HG03025 (cell line): Measurements from ENCODE around the gene VPS25.
"Not testable (repeated sequence)": the region's sequence is repeated elsewhere in the genome, so short reads cannot be mapped to it uniquely, and the experiment has no call there.

Experiments
- ATAC-seq: cut with Tn5 transposase; IDR thresholded peaks from one replicate; pipeline ENCODE4 v1.9.1; 2021; ENCODE audit warnings: mild to moderate bottlenecking, moderate library complexity; ENCODE audit not compliant: unreplicated experiment, low FRiP score

The VPS25 gene

DNA sequence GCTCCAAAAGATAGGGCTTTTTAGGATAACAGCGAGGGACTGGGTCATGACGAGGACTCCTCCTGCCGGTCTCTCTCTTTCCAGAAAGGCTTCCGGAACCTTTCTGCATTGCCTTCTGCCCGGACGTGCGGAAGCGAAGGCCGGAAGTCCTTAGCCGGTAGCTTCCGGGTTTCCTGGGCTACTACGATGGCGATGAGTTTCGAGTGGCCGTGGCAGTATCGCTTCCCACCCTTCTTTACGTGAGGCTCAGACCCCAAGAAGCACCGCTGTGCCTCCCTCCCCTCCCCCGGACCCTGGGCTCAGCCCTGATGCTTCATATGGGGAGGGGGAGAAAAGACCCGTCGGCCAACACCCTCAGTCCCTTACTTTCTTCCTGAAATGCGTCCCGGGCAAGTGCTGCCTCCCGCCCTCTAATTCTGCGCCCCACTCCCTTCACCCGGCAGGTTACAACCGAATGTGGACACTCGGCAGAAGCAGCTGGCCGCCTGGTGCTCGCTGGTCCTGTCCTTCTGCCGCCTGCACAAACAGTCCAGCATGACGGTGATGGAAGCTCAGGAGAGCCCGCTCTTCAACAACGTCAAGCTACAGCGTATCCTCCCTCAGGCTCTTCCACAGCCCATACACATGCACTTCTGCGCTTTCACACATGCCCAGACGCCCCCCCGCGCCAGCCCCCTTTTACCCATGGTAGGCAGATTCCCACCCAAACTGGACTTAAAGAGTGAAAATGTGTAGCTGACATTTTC, at the start of gene VPS25:
TSS of gene VPS25 (plus strand) at position 160 of the 746 bp plus-strand sequence. CDS start at position 187, 27 bp downstream.
- peak; percentile 53 for ATAC-seq

DNA sequence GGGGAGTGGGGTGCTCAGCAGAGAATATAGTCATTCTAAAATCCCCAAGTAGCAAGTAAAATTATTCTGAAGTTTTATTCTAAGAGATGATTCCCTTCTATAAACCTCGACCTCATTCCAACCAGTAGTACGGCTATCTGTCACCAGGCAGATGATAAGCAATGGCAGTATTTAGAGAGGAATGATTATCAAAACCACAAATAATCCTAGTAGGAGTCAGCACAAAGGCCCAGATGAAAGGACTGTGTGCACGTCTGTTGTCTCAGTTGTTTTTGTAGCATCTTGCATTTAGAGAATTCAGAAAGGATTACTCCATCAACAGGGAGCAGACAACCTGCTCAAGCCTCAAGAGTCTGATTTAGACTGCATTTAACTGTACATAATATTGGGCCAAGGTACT, 49.6 kb upstream of the VPS25 start:
- ATAC-seq = no peak

DNA sequence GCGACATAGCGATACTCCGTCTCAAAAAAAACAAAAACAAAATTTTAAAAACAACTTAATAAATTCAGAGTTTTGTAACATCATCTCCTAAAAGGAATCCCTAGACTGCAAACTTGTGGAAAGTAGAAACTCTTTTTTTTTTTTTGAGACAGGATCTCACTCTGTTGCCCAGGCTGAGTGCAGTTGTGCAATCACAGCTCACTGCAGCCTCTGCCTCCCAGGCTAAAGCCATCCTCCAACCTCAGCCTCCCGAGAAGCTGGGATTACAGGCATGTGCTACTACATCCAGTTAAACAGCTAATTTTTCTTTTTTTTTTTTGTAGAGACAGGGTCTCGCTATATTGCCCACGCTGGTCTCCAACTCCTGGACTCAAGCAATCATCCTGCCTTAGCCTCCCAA, 48.1 kb upstream of the VPS25 start:
- no peak for ATAC-seq

DNA sequence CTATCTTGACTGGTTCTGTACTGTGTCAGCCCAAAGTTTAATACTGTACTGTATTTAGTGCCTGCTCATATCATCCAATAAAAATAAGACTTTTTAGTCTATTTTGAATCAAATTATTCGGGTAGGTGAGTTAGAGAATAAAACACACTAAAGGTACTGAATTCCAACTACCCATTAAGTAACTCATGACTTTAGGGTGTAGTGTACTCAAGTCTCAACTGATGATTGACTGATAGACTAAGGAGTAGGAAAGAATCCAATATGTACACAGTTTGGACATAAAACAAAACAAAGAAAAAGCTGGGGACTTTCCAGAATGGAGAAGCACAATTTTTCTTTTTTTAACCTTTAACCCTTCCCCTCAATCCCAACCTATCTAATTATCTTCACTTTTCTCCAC, 32.5 kb upstream of the VPS25 start:
- no peak for ATAC-seq

DNA sequence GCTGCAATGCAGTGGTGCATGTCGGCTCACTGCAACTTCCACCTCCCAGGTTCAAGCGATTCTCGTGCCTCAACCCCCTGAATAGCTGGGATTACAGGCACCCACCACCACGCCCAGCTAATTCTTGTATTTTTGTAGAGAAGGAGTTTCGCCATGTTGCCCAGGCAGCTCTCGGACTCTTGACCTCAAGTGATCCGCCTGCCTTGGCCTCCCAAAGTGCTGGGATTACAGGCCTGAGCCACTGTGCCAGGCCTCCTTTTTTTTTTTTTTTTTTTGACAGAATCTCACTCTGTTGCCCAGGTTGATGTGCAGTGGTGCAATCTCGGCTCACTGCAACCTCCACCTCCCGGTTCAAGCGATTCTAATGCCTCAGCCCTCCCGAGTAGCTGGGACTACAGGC, 30.3 kb upstream of the VPS25 start:
- not testable (repeated sequence) for ATAC-seq

DNA sequence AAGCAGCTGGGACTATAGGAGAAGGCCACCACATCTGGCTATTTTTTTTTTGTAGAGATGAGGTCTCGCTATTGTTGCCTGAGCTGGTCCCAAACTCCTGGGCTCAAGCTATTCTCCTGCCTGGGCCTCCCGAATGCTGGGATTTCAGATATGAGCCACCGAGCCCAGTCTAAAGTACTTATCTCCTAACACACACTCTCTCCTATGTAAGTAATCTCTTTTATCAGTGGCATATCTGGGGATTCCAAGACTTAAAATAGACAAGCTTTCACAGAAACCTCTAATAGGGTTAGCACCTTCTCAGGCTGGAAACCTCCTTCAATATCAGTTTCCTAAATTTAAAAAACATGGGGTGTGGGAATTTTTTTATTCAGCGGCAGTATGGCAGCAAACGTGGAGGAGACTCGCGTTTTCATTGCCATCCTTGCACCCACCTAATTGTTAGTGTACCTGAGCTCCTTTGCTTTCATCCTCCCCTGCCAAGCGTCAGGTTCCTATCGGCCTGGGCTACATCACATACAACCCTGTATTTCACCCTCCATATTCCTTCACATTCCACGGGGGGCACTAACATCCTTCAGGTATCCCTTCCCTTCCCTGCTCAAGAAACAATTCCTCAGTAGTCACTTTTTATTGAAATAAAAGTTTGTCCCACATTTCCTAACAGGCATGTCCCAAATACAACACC, 29.5 kb upstream of the VPS25 start:
- no peak for ATAC-seq

DNA sequence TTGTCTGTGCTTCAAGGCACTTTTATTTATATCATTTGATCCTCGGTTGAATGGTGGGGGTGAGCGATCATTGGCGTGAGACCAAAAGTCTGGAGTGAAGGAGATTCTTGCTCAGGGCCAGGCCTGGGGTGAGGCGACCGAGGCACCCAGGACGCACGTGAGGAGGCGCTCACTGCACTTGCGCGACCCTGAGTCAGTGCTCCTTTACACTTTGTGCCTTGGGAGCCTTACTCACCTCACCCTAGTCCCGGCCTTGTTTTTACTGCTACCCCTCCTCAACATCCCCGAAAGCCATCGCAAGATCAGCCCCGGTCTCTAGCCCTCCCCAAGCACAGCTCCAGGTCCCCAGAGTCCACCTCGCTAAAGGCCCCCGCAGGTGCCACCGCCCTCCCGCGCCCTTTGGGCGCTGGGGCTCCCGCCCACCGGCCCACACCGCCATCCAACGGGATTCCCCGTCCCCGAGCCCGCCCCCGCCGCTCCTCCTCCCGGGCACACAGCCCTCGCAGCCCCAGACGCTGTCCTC, 28.9 kb upstream of the VPS25 start:
- ATAC-seq = peak; percentile 47

DNA sequence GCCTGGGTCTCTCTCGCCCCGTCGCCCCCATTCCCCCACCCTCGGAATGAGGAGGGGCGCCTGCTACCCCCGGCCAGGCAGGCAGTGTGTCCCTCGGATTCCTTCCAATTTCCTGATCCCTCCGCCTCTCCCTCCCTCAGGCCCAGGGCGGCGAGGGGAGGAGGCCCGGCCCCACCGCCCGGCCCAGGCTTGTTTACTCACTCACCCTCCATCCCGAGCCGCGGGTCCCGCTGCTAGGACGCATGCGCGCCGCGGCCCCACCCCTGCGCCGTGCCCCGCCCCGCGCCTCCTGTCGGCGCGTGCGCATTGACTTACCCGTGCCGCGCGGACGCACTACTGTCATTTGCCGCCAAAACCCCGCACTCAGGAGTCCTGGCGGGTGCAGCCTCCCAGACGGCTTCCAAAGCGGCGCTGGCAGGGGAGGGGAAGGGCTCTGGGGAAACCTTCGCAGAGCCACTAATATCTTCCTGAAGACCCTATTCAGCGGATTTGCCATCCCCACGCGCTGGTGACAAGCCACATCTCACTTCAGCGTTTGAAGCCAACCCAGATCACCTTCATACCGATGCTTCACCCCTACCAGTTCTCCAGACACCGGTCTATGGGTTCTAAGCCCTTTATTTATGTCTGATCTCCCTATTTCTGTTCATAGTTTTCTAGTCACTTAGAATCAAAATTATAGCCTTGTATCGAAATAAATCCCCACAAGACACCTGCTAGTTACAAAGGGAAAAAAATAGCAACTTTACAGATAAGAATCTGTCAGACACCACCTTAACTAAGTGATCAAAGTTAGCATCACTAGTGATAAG, 28.2 kb upstream of the VPS25 start, which contains the start of gene EZH1:
TSS of gene EZH1 (minus strand) at position 235 of the 812 bp plus-strand sequence. CDS start 16,099 bp downstream, outside the sequence.
- ATAC-seq = peak; percentile 81

DNA sequence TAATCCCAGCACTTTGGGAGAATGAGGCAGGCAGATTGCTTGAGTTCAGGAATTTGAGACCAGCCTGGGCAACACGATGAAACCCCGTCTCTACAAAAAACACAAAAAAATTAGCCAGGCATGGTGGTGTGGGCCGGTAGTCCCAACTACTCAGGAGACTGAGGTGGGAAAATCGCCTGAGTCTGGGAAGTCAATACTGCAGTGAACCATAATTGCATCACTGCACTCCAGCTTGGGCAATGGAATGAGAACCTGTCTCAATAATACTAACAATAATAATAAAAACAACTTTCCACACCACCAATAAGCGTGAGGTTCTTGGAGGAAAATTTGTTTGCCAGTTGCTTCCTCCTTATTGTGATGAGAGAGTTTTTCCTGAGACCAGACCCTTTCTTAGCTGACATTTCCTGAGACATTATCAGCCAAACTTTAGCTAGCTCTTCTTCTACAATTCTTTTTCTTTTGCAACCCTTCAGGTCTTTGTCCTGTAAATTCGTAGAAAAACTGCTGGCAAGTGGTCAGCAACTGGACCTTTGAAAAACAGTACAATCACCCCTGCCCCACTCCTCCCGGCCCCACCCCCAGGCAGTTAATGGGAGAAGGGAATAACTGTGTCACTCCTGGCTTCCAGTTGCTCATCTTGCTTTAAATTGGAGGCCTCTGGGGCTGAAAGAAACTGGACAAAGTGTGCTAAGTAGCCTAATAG, 24.9 kb upstream of the VPS25 start:
- no peak for ATAC-seq

DNA sequence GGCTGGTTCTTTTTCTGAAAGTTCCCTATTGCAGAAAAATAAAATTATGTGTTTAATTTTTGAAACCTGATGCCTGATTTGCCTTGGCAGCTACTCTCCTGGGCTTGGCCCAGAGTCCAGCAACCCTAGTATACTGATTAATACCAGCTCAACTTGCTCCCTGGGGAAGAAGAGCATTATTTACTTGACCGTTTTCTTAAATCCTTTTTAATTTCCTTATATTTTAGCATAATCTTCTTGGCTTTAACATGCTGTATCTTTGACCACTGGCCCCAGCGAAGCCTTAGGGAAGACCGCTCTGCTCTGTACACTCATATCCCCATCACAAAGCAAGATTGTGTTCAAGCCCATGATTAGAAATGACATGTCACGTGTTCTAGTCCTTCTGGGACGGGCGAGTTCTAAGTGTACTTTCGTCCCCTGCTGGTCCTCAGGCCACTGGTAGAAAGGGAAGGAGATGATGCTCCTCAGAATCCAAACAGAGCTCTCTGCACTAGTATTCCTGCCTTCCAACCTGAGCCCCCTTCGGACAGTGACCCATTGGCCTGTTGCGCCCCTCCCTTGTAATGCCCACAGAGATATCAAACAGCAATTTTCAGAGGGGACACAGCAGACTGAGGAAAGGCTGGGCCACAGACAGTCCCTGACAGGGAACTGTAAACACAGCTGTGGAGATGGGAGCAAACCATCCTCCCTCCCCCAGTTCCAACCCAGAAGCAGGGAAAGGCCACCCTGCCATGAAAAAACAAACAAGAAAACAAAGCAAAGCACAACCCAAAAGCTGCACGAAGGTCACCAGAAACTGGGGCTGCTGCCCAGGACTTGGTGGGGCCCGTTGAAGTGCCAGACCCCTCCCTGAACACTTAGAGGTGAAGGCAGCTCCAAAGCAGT, 24.1 kb upstream of the VPS25 start:
- ATAC-seq = no peak

DNA sequence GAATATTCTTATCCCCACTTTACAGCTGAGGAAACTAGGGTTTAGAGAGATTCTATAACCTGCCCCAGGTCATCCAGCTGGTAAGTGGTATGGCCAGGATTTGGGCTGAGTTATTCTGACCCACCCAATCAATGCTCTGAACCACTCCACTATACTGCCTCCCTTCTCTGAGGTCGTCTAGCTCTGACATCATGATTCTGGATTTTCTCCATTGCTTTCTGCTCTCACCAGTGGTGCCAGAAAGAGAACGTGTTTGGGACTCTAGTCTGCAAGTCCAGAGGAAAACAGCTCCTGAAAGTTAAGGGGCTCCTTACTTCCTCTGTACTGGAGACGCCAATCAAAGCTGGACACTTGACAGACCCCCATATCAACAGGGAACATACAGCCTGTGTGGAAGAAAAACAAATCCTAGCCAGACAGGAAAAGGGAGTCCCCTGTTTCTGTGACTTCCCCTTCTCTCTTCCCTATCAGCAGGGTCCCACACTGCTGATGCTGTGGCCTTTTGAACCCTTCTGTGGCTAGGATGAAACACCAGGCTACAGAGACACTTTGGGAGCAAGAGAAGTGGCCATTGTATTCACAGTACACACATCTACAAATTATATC, 22.4 kb upstream of the VPS25 start:
- ATAC-seq = no peak

DNA sequence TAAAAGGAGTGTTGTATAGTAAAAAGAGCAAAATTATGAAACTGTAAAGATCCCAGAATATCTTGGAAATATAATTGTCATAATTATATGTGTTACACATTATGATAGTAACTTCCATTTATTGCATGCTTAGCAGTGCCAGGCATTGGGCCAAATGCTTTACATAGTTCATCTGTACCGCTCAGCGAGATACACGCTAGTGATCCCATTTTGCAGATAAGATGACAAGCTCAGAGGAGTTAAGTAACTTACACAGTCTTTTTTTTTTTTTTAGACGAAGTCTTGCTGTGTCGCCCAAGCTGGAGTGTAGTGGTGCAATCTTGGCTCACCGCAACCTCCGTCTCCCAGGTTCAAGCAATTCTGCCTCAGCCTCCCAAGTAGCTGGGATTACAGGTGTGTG, 21.6 kb upstream of the VPS25 start:
- no peak for ATAC-seq

DNA sequence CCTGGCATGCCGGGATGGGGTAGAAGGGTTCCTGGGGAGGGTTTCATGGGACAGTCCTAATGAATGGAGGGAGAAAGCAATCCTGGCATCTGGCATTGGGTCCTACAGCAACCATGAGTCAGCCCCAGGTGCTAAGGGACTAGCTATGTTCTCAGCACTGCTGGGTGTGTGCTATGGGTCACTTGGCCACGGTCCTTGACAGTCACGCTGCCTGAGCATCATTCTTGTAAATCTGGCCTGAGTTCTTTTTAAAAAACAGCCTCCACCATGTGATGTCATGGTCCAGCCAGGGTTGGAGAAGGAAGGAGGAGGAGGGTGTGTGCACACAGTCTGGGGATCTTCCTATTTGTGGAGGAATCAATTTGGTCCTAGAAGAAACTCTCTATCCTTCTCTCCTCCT, 18.5 kb upstream of the VPS25 start:
- no peak for ATAC-seq

DNA sequence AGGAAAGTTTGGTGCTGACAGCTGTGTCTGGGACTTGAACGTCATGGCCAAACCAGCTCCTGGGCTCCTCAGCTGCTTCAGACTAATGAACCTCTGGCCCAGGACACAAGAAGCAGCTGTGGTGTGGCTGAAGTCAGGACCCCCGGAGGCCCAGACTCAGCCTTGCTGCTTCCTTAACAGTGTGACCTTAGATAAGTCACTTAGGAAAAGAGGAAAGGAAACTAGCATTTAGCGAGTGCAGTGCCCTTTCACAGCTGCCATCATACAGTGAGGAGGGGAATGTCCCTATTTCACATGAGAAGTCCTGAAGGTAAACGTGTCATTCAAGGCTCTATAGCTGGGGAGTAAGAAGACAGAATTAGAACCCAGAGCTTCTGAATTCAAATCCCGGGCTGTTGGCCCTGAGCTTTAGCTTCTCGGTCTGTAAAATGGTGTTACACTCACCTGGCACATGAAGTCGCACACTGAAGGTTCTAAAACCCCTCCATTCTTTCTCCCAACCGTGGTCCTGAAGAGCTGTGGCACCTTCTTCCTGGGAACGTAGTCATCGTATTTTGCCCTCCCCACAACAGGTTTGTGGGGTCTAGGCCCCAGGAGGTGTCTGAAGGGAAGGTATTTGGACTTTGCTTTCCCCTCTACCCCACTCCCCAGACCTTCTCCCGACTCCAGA, 13.1 kb upstream of the VPS25 start:
- ATAC-seq = no peak

DNA sequence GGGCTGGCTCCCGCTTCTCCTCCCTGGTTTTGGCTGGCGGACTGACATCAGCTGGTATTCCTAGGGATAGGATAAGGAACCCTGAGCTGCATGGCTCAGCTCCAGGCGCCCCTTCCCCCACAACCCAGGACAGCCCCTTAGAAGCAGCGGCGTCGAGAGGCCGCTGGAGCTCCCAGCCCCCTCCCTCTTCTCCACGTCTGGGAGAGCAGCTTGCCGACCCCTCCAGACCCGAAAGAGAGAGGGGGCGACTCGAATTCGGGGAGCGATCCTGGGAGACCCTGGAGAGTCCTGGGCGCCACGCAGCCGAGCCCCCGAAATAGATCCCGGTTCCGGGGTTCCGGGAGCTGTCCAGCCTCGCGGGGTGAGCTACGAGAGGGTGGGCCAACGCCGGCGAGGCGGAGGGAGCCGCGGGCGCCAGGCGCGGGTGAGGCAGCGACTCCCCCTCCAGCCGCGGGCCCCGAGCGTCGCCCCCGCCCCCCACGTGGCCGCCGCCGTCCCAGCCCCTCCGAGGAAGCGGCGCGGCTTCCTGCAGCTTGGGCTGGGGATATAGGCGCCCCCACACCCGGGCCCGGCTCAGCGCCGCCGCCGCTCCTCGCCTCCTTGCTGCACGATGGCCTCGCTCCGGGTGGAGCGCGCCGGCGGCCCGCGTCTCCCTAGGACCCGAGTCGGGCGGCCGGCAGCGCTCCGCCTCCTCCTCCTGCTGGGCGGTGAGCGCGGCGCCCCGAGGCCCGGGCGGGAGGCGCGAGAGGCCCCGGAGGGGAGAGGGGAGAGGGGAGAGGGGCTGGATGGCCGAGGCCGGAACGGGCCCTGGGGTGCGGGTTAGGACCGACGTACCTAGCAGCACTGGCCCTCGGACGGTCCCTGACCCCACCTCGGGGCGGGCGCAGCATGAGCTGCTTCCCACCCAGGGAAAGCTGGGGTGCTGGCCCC, 12.3 kb upstream of the VPS25 start, which contains the start of gene RAMP2:
TSS of gene RAMP2 (plus strand) at position 576 of the 930 bp plus-strand sequence. CDS start at position 611, 35 bp downstream.
- no peak for ATAC-seq

DNA sequence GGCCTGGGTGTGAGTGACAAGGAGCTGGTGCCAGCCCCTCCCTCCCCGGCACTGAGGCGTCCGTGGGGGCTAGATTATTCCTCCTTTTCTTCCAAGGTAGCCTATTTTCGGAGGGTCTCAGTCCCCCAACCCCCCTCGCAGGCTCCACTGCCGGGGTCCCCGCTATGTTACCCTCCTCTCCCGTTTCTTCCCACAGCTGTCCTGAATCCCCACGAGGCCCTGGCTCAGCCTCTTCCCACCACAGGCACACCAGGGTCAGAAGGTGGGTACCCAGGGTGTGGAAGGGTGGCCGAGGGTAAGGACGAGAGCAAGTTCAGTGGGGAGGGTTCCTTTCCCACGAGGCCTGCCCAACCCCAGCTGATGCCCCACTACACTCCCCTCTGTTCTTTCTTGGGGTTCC, 11.6 kb upstream of the VPS25 start:
- no peak for ATAC-seq

DNA sequence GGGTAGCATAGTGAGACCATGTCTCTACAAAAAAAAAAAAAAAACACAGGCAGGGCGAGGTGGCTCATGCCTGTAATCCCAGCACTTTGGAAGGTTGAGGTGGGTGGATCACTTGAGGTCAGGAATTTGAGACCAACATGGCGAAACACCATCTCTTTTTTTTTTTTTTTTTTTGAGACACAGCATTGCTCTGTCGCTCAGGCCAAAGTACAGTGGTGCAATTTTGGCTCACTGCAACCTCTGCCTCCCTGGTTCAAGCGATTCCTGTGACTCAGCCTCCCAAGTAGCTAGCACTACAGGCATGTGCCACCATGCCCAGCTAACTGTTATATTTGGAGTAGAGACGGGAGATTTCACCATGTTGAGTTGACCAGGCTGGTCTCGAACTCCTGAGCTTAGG, 7.1 kb upstream of the VPS25 start:
- no peak for ATAC-seq
